ENCODE data around the gene PHF13. TPM values are rescaled to one million over a fixed set of nuclear protein-coding genes. Genes with fewer than 3 reads are reported as not detected.

PHF13 gene
- total RNA-seq, 1 experiment from 2014 or later, result 37.8 TPM

GRCh38 chr1:6592441-6592840, 21.1 kb upstream of the PHF13 start:
- no peaks in the 10 kb centered on the region for H3K4me1 ChIP-seq (ENCODE audit: insufficient read depth, low read length, poor library complexity, severe bottlenecking)
- no peak overlapping the region for H3K27ac ChIP-seq (ENCODE audit: low read depth, low read length, poor library complexity, severe bottlenecking)
- H3K36me3 ChIP-seq (ENCODE audit: insufficient read depth, low read length, poor library complexity, severe bottlenecking), result peaks cover 64% of the 10 kb centered on the region
- POLR2A ChIA-PET (ENCODE audit: low non-redundant PET), result no interaction called here
- BruUV-seq (replicated peaks), result no TSS peak
- CTCF ChIA-PET, result no interaction called here
- H3K27me3 ChIP-seq (replicated peaks; ENCODE audit: insufficient read depth, low read depth, low read length, poor library complexity), result no peaks in the 10 kb centered on the region
- intact Hi-C loops (cut with micrococcal nuclease; ENCODE audit: unreplicated experiment), result no loop called here
- DNase-seq (ENCODE audit: low spot score), result no peak
- H3K4me3 ChIP-seq (ENCODE audit: low read depth, low read length, poor library complexity, severe bottlenecking), result no peak overlapping the region
- TF ChIP-seq EZH2 (IDR thresholded peaks at IDR 0.05; ENCODE audit: borderline replicate concordance, low read depth, low read length, poor library complexity, severe bottlenecking) (no peak), CTCF (conservative IDR thresholded peaks at IDR 0.05; ENCODE audit: low read depth, low read length) (no peak)
- no peaks in the 10 kb centered on the region for H3K9me3 ChIP-seq (ENCODE audit: low read depth, low read length, poor library complexity, severe bottlenecking)

GRCh38 chr1:6592865-6593593, 20.5 kb upstream of the PHF13 start:
- Histone ChIP-seq H3K9me3 (ENCODE audit: low read depth, low read length, poor library complexity, severe bottlenecking) (no peaks in the 10 kb centered on the region), H3K4me3 (ENCODE audit: low read depth, low read length, poor library complexity, severe bottlenecking) (no peak overlapping the region), H3K27me3 (replicated peaks; ENCODE audit: insufficient read depth, low read depth, low read length, poor library complexity) (no peaks in the 10 kb centered on the region), H3K4me1 (ENCODE audit: insufficient read depth, low read length, poor library complexity, severe bottlenecking) (no peaks in the 10 kb centered on the region), H3K27ac (ENCODE audit: low read depth, low read length, poor library complexity, severe bottlenecking) (no peak overlapping the region), H3K36me3 (ENCODE audit: insufficient read depth, low read length, poor library complexity, severe bottlenecking) (peaks cover 68% of the 10 kb centered on the region)
- no peak for TF ChIP-seq EZH2 (IDR thresholded peaks at IDR 0.05; ENCODE audit: borderline replicate concordance, low read depth, low read length, poor library complexity, severe bottlenecking)
- no peak for TF ChIP-seq CTCF (conservative IDR thresholded peaks at IDR 0.05; ENCODE audit: low read depth, low read length)
- BruUV-seq (replicated peaks), result no TSS peak
- intact Hi-C loops (cut with micrococcal nuclease; ENCODE audit: unreplicated experiment), result no loop called here
- no peak for DNase-seq (ENCODE audit: low spot score)
- CTCF ChIA-PET, result no interaction called here
- POLR2A ChIA-PET (ENCODE audit: low non-redundant PET), result interaction anchor here (0.5 kb wide), 1 partner anchor 275 kb away, joined by 6 read pairs; no protein-coding TSS in a partner anchor

GRCh38 chr1:6593810-6594209, 19.7 kb upstream of the PHF13 start:
- H3K4me3 ChIP-seq (ENCODE audit: low read depth, low read length, poor library complexity, severe bottlenecking), result no peak overlapping the region
- H3K4me1 ChIP-seq (ENCODE audit: insufficient read depth, low read length, poor library complexity, severe bottlenecking), result no peaks in the 10 kb centered on the region
- no peak for DNase-seq (ENCODE audit: low spot score)
- CTCF ChIA-PET, result no interaction called here
- H3K27me3 ChIP-seq (replicated peaks; ENCODE audit: insufficient read depth, low read depth, low read length, poor library complexity), result no peaks in the 10 kb centered on the region
- no TSS peak for BruUV-seq (replicated peaks)
- H3K9me3 ChIP-seq (ENCODE audit: low read depth, low read length, poor library complexity, severe bottlenecking), result no peaks in the 10 kb centered on the region
- H3K27ac ChIP-seq (ENCODE audit: low read depth, low read length, poor library complexity, severe bottlenecking), result no peak overlapping the region
- peaks cover 63% of the 10 kb centered on the region for H3K36me3 ChIP-seq (ENCODE audit: insufficient read depth, low read length, poor library complexity, severe bottlenecking)
- POLR2A ChIA-PET (ENCODE audit: low non-redundant PET), result no interaction called here
- intact Hi-C loops (cut with micrococcal nuclease; ENCODE audit: unreplicated experiment), result no loop called here
- TF ChIP-seq EZH2 (IDR thresholded peaks at IDR 0.05; ENCODE audit: borderline replicate concordance, low read depth, low read length, poor library complexity, severe bottlenecking), result no peak
- no peak for TF ChIP-seq CTCF (conservative IDR thresholded peaks at IDR 0.05; ENCODE audit: low read depth, low read length)

Data from A673 (cell line).